ENCODE data around the gene PF4V1.

GRCh38 chr4:73902038-73902637, 49.0 kb downstream of the PF4V1 start:
- no peak for TF ChIP-seq CTCF (IDR thresholded peaks at IDR 0.05)
- no peak for TF ChIP-seq POLR2A (IDR thresholded peaks at IDR 0.05)

All from thyroid gland (tissue), 4 donors.